ENCODE data around the gene PATL2.
"Not testable (repeated sequence)": the region's sequence is repeated elsewhere in the genome, so short reads cannot be mapped to it uniquely, and the experiment has no call there.

The PATL2 gene

GRCh38 chr15:44711096-44711742 lies at the start of gene PATL2, which contains the start of gene B2M:
TSS of gene PATL2 (minus strand) at chr15:44711323. CDS start at chr15:44676490, 34,833 bp downstream.
TSS of gene B2M (plus strand) at chr15:44711517. CDS start at chr15:44711547, 30 bp downstream.
- FAIRE-seq, result peak; percentile 94

GRCh38 chr15:44753345-44753744 lies 42.2 kb upstream of the PATL2 start:
- FAIRE-seq, result no peak

GRCh38 chr15:44743454-44743853 lies 32.3 kb upstream of the PATL2 start:
- FAIRE-seq, result not testable (repeated sequence)

GRCh38 chr15:44739222-44739847 lies 28.2 kb upstream of the PATL2 start:
- FAIRE-seq, result not testable (repeated sequence)

- FAIRE-seq, result peak; percentile 94
Measured at GRCh38 chr15:44738340-44738984, 27.3 kb upstream of the PATL2 start.

GRCh38 chr15:44736181-44736765 lies 25.1 kb upstream of the PATL2 start, which contains the start of gene TRIM69:
TSS of gene TRIM69 (plus strand) at chr15:44736528. CDS start at chr15:44736705, 177 bp downstream.
- no peak for FAIRE-seq

GRCh38 chr15:44735482-44736180 lies 24.5 kb upstream of the PATL2 start:
- FAIRE-seq, result no peak

- FAIRE-seq, result no peak
Measured at GRCh38 chr15:44734839-44735481, 23.8 kb upstream of the PATL2 start.

- FAIRE-seq, result no peak
Measured at GRCh38 chr15:44729408-44730127, 18.4 kb upstream of the PATL2 start.

- peak; percentile 98 for FAIRE-seq
Measured at GRCh38 chr15:44728576-44729407, 17.7 kb upstream of the PATL2 start.

- not testable (repeated sequence) for FAIRE-seq
Measured at GRCh38 chr15:44728232-44728575, 17.1 kb upstream of the PATL2 start.

GRCh38 chr15:44727485-44728231 lies 16.5 kb upstream of the PATL2 start:
- no peak for FAIRE-seq

GRCh38 chr15:44726568-44727484 lies 15.7 kb upstream of the PATL2 start:
- FAIRE-seq, result no peak

- no peak for FAIRE-seq
Measured at GRCh38 chr15:44726136-44726535, 15.0 kb upstream of the PATL2 start.

- FAIRE-seq, result no peak
Measured at GRCh38 chr15:44722011-44722410, 10.9 kb upstream of the PATL2 start.

GRCh38 chr15:44720460-44721176 lies 9.5 kb upstream of the PATL2 start:
- FAIRE-seq, result no peak

- FAIRE-seq, result not testable (repeated sequence)
Measured at GRCh38 chr15:44720000-44720435, 8.9 kb upstream of the PATL2 start.

Measured in G401.6 (cell line).